HG03520 (cell line): Measurements from ENCODE around the gene ZC3H7A.

ENCODE experiments used
- ATAC-seq: cut with Tn5 transposase; IDR thresholded peaks from one replicate; pipeline ENCODE4 v1.9.1; 2021; ENCODE audit warnings: mild to moderate bottlenecking, moderate library complexity; ENCODE audit not compliant: unreplicated experiment

ZC3H7A gene

GRCh38 chr16:11707679-11708197 lies 89.3 kb downstream of the ZC3H7A start:
- no peak for ATAC-seq

DNA sequence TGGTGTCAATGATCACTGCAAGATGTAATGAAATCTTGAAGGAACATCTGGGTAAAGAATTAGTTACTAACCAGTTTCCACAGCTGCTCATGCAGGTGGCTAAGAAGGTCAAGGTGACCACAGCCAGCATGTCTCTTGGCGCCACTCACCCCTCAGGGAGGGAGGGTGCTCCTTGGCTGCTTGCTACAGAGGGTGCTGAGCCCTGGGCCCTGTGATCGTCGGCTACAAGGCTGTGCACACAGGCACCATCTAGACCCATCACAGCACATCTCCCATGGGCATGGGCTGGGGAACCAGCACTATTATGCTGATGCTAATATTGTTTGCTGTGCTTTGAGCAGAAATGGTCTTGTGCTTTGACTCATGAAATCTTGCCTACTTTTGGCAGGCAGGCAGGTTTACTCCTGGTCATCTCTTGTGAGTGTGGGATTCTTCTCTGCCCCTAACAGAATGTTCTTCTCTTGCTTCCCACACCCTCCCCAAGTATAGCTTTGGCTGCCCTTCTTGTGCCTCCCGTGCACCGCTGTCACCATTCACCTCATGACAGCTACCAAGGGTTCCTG lies 90.8 kb downstream of the ZC3H7A start:
- ATAC-seq: no peak

DNA sequence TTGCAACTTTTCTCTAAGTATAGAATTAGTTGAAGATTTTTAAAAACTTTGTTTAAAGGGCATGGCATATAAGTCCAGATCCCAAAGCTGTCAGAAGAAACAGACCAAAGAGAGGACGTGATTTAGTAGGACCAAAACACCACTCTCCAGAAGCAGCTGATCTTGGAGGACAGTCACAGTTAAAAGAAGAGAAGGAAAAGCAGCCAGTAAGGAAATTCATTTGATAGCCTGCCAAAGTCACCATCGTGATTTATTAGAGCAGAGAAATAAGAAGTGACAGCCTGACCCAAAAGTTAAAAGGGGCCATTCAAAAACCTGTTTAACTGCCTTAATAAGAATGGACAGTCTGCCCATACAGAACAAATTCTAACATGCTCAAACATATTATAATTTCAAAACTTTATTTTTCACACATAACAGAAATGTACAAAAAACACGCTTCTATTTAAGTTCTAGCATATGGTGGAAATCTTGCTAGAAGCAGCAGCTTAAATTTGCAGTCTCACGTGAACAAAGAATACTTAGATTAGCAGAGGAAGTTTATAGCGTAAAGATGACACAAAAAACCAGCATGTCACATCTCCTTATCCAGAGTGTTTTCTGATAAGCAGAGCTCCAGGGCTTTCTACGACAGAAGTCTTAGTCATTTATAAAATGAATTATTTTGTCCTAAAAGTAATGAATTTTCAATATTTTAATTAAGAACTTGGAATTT lies 91.6 kb downstream of the ZC3H7A start:
- no peak for ATAC-seq
